Osteoblast (primary cell): ENCODE data around the gene STIP1. TPM values are rescaled to one million over a fixed set of nuclear protein-coding genes. Genes with fewer than 3 reads are reported as not detected.

ENCODE experiments used
- DNase-seq: peaks from one replicate; pipeline ENCODE4 v3.0.0; 2011; ENCODE audit warnings: low spot score, mixed read lengths; ENCODE audit not compliant: insufficient read length; ENCODE audit errors: missing footprints
- H2AFZ ChIP-seq: 2 replicates; pipeline ENCODE4 v1.6.0; 2011; ENCODE audit warnings: mild to moderate bottlenecking, low read length
- H3K27ac ChIP-seq: 2 replicates; pipeline ENCODE4 v1.5.1; 2011; ENCODE audit warnings: mild to moderate bottlenecking, low read depth, low read length, moderate library complexity
- H3K27me3 ChIP-seq: 2 replicates; pipeline ENCODE4 v1.6.0; 2012; ENCODE audit warnings: mild to moderate bottlenecking, control low read depth, inconsistent platforms, low read length, moderate library complexity; ENCODE audit not compliant: insufficient read depth
- H3K36me3 ChIP-seq: 2 replicates; pipeline ENCODE4 v1.5.1; 2011; ENCODE audit warnings: mild to moderate bottlenecking, low read length, control low read depth, moderate library complexity; ENCODE audit not compliant: insufficient read depth
- H3K4me1 ChIP-seq: 2 replicates; pipeline ENCODE4 v1.5.1; 2011; ENCODE audit warnings: mild to moderate bottlenecking, low read length, control low read depth, moderate library complexity; ENCODE audit not compliant: insufficient read depth
- H3K4me2 ChIP-seq: 2 replicates; pipeline ENCODE4 v1.6.0; 2011; ENCODE audit warnings: mild to moderate bottlenecking, low read length; ENCODE audit not compliant: insufficient read depth
- H3K4me3 ChIP-seq: fragments of 200-600 bp; sonication (generic); 3 replicates; pipeline ENCODE4 v1.5.1; 2012; ENCODE audit warnings: mild to moderate bottlenecking, low read length, inconsistent platforms; ENCODE audit not compliant: insufficient read depth
- H3K79me2 ChIP-seq: 2 replicates; pipeline ENCODE4 v1.6.0; 2012; ENCODE audit warnings: mild to moderate bottlenecking, low read length, control low read depth, inconsistent platforms; ENCODE audit not compliant: insufficient read depth
- H3K9me3 ChIP-seq: 2 replicates; pipeline ENCODE4 v1.5.1; 2011; ENCODE audit warnings: low read depth, low read length, control low read depth
- H4K20me1 ChIP-seq: 2 replicates; pipeline ENCODE4 v1.6.0; 2012; ENCODE audit warnings: mild to moderate bottlenecking, low read length, control low read depth; ENCODE audit not compliant: insufficient read depth
- total RNA-seq: library from RNA; depleted of rRNA; stranded (reverse); fragments of >200 nt; gene quantifications from 2 replicates; pipeline ENCODE4 v1.2.3, GENCODE V29; 2012
- TF ChIP-seq, protein P1 (sequence below): IDR thresholded peaks from 2 replicates; pipeline ENCODE4 v1.5.1; 2011; ENCODE audit warnings: mild to moderate bottlenecking, low read depth, low read length, moderate library complexity; ENCODE audit errors: extremely low read depth

STIP1 gene
- total RNA-seq, 1 donor: 94.5 TPM

GRCh38 chr11:64249563-64250414 lies 63.8 kb downstream of the STIP1 start:
- H2AFZ ChIP-seq: no peak overlapping the region

DNA sequence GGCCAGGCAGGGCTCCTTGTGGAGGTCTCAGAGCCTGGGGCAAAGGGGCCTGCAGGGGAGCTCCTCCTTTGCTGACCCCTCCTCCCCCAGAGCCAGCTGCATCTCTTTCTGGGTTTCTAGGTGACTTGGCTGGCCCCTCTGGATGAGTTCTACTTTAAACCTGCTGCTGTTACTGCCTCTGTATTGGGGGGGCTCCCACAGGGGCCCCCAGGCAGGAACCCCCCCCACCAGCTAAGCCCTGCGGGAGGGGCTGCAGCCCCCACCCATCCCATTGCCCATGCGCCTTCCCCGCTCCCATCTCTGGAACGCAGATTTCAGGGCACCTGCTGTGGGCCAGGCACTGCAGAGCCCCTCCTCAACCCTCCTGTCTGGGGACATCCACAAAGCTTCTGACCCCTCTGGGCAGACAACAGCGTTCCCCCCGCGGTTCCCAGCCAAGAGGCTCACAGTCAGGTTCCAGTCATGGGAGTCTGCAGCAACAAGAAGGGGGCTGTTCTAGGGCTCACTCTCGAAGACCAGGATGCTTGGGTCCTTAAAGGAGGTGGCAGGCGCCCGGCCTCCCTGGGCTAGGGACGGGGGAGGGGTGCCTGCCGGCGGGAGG lies 64.5 kb downstream of the STIP1 start:
- H3K4me3 ChIP-seq: peak overlapping the region; percentile 91
- peaks cover 12% of the 10 kb centered on the region for H3K4me1 ChIP-seq
- peak overlapping the region; percentile 89 for H3K4me2 ChIP-seq
- no peaks in the 10 kb centered on the region for H3K9me3 ChIP-seq
- peak overlapping the region; percentile 89 for H2AFZ ChIP-seq
- TF ChIP-seq, protein P1, sequence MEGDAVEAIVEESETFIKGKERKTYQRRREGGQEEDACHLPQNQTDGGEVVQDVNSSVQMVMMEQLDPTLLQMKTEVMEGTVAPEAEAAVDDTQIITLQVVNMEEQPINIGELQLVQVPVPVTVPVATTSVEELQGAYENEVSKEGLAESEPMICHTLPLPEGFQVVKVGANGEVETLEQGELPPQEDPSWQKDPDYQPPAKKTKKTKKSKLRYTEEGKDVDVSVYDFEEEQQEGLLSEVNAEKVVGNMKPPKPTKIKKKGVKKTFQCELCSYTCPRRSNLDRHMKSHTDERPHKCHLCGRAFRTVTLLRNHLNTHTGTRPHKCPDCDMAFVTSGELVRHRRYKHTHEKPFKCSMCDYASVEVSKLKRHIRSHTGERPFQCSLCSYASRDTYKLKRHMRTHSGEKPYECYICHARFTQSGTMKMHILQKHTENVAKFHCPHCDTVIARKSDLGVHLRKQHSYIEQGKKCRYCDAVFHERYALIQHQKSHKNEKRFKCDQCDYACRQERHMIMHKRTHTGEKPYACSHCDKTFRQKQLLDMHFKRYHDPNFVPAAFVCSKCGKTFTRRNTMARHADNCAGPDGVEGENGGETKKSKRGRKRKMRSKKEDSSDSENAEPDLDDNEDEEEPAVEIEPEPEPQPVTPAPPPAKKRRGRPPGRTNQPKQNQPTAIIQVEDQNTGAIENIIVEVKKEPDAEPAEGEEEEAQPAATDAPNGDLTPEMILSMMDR: no peak
- peak; percentile 95 for DNase-seq
- H3K27me3 ChIP-seq: no peaks in the 10 kb centered on the region
- peaks cover 4% of the 10 kb centered on the region for H4K20me1 ChIP-seq
- H3K36me3 ChIP-seq: peaks cover 8% of the 10 kb centered on the region
- peaks cover 37% of the 10 kb centered on the region for H3K79me2 ChIP-seq
- no peak overlapping the region for H3K27ac ChIP-seq

More at GRCh38 chr11:64249563-64250414, 63.8 kb downstream of the STIP1 start:
- TF ChIP-seq, protein P1: no peak
- Histone ChIP-seq H3K9me3 (no peaks in the 10 kb centered on the region), H4K20me1 (peaks cover 5% of the 10 kb centered on the region), H3K4me2 (no peak overlapping the region), H3K79me2 (peaks cover 44% of the 10 kb centered on the region), H3K27me3 (no peaks in the 10 kb centered on the region), H3K4me3 (no peak overlapping the region), H3K4me1 (peaks cover 19% of the 10 kb centered on the region), H3K36me3 (peaks cover 7% of the 10 kb centered on the region), H3K27ac (no peak overlapping the region)
- DNase-seq: no peak

DNA sequence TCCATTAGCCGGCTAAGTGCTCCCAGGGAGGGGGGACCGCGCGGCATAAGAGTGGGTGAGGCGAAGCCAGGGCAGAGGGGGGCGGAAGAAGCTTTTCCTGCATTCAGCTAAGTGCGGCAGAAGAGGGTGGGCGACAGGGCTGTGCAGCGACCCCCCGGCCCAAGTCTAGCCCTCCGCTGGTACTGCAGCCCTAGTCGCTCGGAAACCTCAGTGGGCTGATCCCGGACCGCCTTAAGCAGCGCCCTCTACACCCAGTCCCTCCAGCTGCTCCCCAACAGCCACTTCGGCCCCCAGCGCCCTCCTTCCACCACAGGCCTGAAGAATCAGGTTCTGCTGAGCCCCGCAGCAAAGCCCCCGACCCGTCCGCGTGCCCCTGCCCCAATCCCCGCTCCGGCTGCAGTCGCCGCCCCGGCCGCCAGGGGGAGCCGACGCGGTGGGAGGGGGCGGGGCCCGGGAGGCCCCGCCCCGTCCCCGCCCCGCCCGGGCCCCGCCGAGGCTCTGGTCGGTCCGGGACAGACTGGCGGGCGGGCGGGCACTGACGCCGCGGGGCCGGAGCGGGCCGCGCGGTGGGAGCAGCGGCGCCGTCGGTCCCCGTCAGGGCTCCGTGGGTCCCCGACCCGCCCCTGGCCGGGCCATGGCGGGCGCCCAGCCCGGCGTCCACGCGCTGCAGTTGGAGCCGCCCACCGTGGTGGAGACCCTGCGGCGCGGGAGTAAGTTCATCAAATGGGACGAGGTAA lies 65.2 kb downstream of the STIP1 start, which contains the start of gene PLCB3:
TSS of gene PLCB3 (plus strand) at position 515 of the 737 bp plus-strand sequence. CDS start at position 635, 120 bp downstream.
- peak within 1 kb of the TSS; percentile 58 for H3K27ac ChIP-seq
- H3K36me3 ChIP-seq: peaks cover 15% of the 10 kb centered on the region
- H3K9me3 ChIP-seq: no peaks in the 10 kb centered on the region
- peak; percentile 99 for DNase-seq
- peak within 1 kb of the TSS; percentile 89 for H2AFZ ChIP-seq
- TF ChIP-seq, protein P1: peak; percentile 49
- H3K4me1 ChIP-seq: peaks cover 11% of the 10 kb centered on the region
- H3K79me2 ChIP-seq: peaks cover 30% of the 10 kb centered on the region
- peak within 1 kb of the TSS; percentile 98 for H3K4me2 ChIP-seq
- no peaks in the 10 kb centered on the region for H3K27me3 ChIP-seq
- H4K20me1 ChIP-seq: no peaks in the 10 kb centered on the region
- H3K4me3 ChIP-seq: peak within 1 kb of the TSS; percentile 91
